Activated naive CD4-positive, alpha-beta T cell treated with anti-CD3 and anti-CD28 coated beads, Interleukin-2, amount 10 ng/mL, durations not matched to agents 7 days and 5 days (primary cell): ENCODE results near the gene SULF2.

Source experiments
- CTCF ChIA-PET: fragments of 350-600 bp; sonication (Branson Sonifier 250); formaldehyde crosslinking; loops from one replicate; lab custom pipeline; 2021; ENCODE audit warnings: antibody characterized with exemption; lab: Charles Lee
- DNase-seq: peaks from one replicate; pipeline ENCODE4 v3.0.0-alpha.2; 2020
- H3K27ac Mint-ChIP-seq: one replicate; pipeline ENCODE4 v1.8.0; 2021; ENCODE audit warnings: mild to moderate bottlenecking, moderate library complexity, mixed read lengths
- H3K27me3 Mint-ChIP-seq: one replicate; pipeline ENCODE4 v1.8.0; 2021; ENCODE audit warnings: mild to moderate bottlenecking, mixed read lengths
- H3K36me3 Mint-ChIP-seq: one replicate; pipeline ENCODE4 v1.8.0; 2021; ENCODE audit warnings: mixed read lengths
- H3K4me1 Mint-ChIP-seq: one replicate; pipeline ENCODE4 v1.8.0; 2021; ENCODE audit warnings: mixed read lengths
- H3K4me3 Mint-ChIP-seq: one replicate; pipeline ENCODE4 v1.8.0; 2021; ENCODE audit warnings: mild to moderate bottlenecking, moderate library complexity, mixed read lengths
- H3K9me3 Mint-ChIP-seq: one replicate; pipeline ENCODE4 v1.8.0; 2021; ENCODE audit warnings: mixed read lengths

The SULF2 gene

GRCh38 chr20:47686545-47686944, 98.7 kb downstream of the SULF2 start:
- Mint-ChIP-seq H3K36me3 (no peaks in the 10 kb centered on the region), H3K27ac (no peak overlapping the region), H3K4me3 (no peak overlapping the region), H3K9me3 (no peaks in the 10 kb centered on the region), H3K4me1 (no peaks in the 10 kb centered on the region), H3K27me3 (peaks cover 14% of the 10 kb centered on the region)
- DNase-seq = no peak
- CTCF ChIA-PET = interaction anchor here (1.3 kb wide), 1 partner anchor 9 kb away, joined by 6 read pairs; no protein-coding TSS in a partner anchor

- Mint-ChIP-seq H3K27ac (no peak overlapping the region), H3K9me3 (no peaks in the 10 kb centered on the region), H3K36me3 (no peaks in the 10 kb centered on the region), H3K4me3 (no peak overlapping the region), H3K4me1 (no peaks in the 10 kb centered on the region), H3K27me3 (peaks cover 8% of the 10 kb centered on the region)
- CTCF ChIA-PET = no interaction called here
- DNase-seq = no peak
Measured at GRCh38 chr20:47684306-47685080, 100.8 kb downstream of the SULF2 start.

- H3K4me3 Mint-ChIP-seq = no peak overlapping the region
- H3K36me3 Mint-ChIP-seq = no peaks in the 10 kb centered on the region
- no peak overlapping the region for H3K27ac Mint-ChIP-seq
- H3K9me3 Mint-ChIP-seq = no peaks in the 10 kb centered on the region
- H3K27me3 Mint-ChIP-seq = peaks cover 8% of the 10 kb centered on the region
- no peaks in the 10 kb centered on the region for H3K4me1 Mint-ChIP-seq
- CTCF ChIA-PET = interaction anchor here (0.7 kb wide), 1 partner anchor 938 kb away, joined by 3 read pairs; no protein-coding TSS in a partner anchor
- no peak for DNase-seq
Measured at GRCh38 chr20:47682916-47683315, 102.4 kb downstream of the SULF2 start.

- Mint-ChIP-seq H3K9me3 (no peaks in the 10 kb centered on the region), H3K27ac (no peak overlapping the region), H3K36me3 (no peaks in the 10 kb centered on the region), H3K4me1 (no peaks in the 10 kb centered on the region), H3K27me3 (peaks cover 8% of the 10 kb centered on the region), H3K4me3 (no peak overlapping the region)
- DNase-seq = no peak
- CTCF ChIA-PET = interaction anchor here (0.7 to 6.2 kb wide), 2 partner anchors 938 to 939 kb away, joined by 3 to 54 read pairs; no protein-coding TSS in a partner anchor
Measured at GRCh38 chr20:47682028-47682783, 103.1 kb downstream of the SULF2 start.

- Mint-ChIP-seq H3K9me3 (no peaks in the 10 kb centered on the region), H3K27ac (no peak overlapping the region), H3K27me3 (peaks cover 6% of the 10 kb centered on the region), H3K4me3 (no peak overlapping the region), H3K4me1 (no peaks in the 10 kb centered on the region), H3K36me3 (no peaks in the 10 kb centered on the region)
- no peak for DNase-seq
- CTCF ChIA-PET = interaction anchor here (1.2 to 6.2 kb wide), 4 partner anchors 11 to 940 kb away, joined by 3 to 54 read pairs (median 34); no protein-coding TSS in a partner anchor
Measured at GRCh38 chr20:47680804-47681529, 104.3 kb downstream of the SULF2 start.

GRCh38 chr20:47679462-47679861, 105.8 kb downstream of the SULF2 start:
- DNase-seq = no peak
- Mint-ChIP-seq H3K36me3 (no peaks in the 10 kb centered on the region), H3K4me3 (no peak overlapping the region), H3K27me3 (peaks cover under 1% of the 10 kb centered on the region), H3K9me3 (no peaks in the 10 kb centered on the region), H3K27ac (no peak overlapping the region), H3K4me1 (no peaks in the 10 kb centered on the region)
- CTCF ChIA-PET = interaction anchor here (1.2 to 6.2 kb wide), 6 partner anchors 11 to 942 kb away, joined by 3 to 54 read pairs (median 16); no protein-coding TSS in a partner anchor

- Mint-ChIP-seq H3K36me3 (no peaks in the 10 kb centered on the region), H3K4me1 (no peaks in the 10 kb centered on the region), H3K9me3 (no peaks in the 10 kb centered on the region), H3K4me3 (no peak overlapping the region), H3K27me3 (no peaks in the 10 kb centered on the region), H3K27ac (no peak overlapping the region)
- DNase-seq = no peak
- CTCF ChIA-PET = interaction anchor here (0.7 to 6.2 kb wide), 15 partner anchors 8 to 947 kb away, joined by 3 to 54 read pairs (median 6); no protein-coding TSS in a partner anchor
Measured at GRCh38 chr20:47678536-47678935, 106.7 kb downstream of the SULF2 start.

- H3K27me3 Mint-ChIP-seq = no peaks in the 10 kb centered on the region
- H3K9me3 Mint-ChIP-seq = no peaks in the 10 kb centered on the region
- H3K27ac Mint-ChIP-seq = no peak overlapping the region
- H3K4me1 Mint-ChIP-seq = no peaks in the 10 kb centered on the region
- DNase-seq = peak; percentile 72
- CTCF ChIA-PET = interaction anchor here (0.7 to 6.2 kb wide), 16 partner anchors 8 to 948 kb away, joined by 3 to 54 read pairs (median 6); no protein-coding TSS in a partner anchor
- no peaks in the 10 kb centered on the region for H3K36me3 Mint-ChIP-seq
- H3K4me3 Mint-ChIP-seq = no peak overlapping the region
Measured at GRCh38 chr20:47677635-47678453, 107.4 kb downstream of the SULF2 start.

GRCh38 chr20:47676912-47677634, 108.2 kb downstream of the SULF2 start:
- Mint-ChIP-seq H3K27ac (no peak overlapping the region), H3K4me3 (no peak overlapping the region), H3K4me1 (no peaks in the 10 kb centered on the region), H3K9me3 (no peaks in the 10 kb centered on the region), H3K36me3 (no peaks in the 10 kb centered on the region), H3K27me3 (no peaks in the 10 kb centered on the region)
- DNase-seq = no peak
- CTCF ChIA-PET = interaction anchor here (1.3 to 6.2 kb wide), 10 partner anchors 10 to 944 kb away, joined by 3 to 54 read pairs (median 8); no protein-coding TSS in a partner anchor

- CTCF ChIA-PET = interaction anchor here (2.1 to 6.2 kb wide), 3 partner anchors 16 to 945 kb away, joined by 9 to 54 read pairs (median 44); no protein-coding TSS in a partner anchor
- no peaks in the 10 kb centered on the region for H3K27me3 Mint-ChIP-seq
- no peak overlapping the region for H3K4me3 Mint-ChIP-seq
- no peak for DNase-seq
- H3K27ac Mint-ChIP-seq = no peak overlapping the region
- H3K9me3 Mint-ChIP-seq = no peaks in the 10 kb centered on the region
- H3K4me1 Mint-ChIP-seq = no peaks in the 10 kb centered on the region
- no peaks in the 10 kb centered on the region for H3K36me3 Mint-ChIP-seq
Measured at GRCh38 chr20:47676219-47676721, 109.0 kb downstream of the SULF2 start.

- no peak for DNase-seq
- CTCF ChIA-PET = interaction anchor here (2.1 to 5.6 kb wide), 3 partner anchors 17 to 945 kb away, joined by 9 to 44 read pairs (median 9); no protein-coding TSS in a partner anchor
Measured at GRCh38 chr20:47675190-47676142, 109.8 kb downstream of the SULF2 start.

More at GRCh38 chr20:47675190-47676142, 109.8 kb downstream of the SULF2 start:
- H3K4me3 Mint-ChIP-seq = no peak overlapping the region
- no peaks in the 10 kb centered on the region for H3K27me3 Mint-ChIP-seq
- no peaks in the 10 kb centered on the region for H3K9me3 Mint-ChIP-seq
- no peak overlapping the region for H3K27ac Mint-ChIP-seq
- H3K36me3 Mint-ChIP-seq = no peaks in the 10 kb centered on the region
- H3K4me1 Mint-ChIP-seq = no peaks in the 10 kb centered on the region
